Natural killer cell (primary cell): ENCODE data around the gene TCHP. TPM values are rescaled to one million over a fixed set of nuclear protein-coding genes. Genes with fewer than 3 reads are reported as not detected.
A peak's percentile ranks its signal among the peaks of the same experiment; 100 is the strongest.

Experiments used
- ATAC-seq, 3 donors: fragments of 150-1000 bp in 2 of 3; fragments of 200-7000 bp in 1 of 3; cut with Tn5 transposase; 1 replicate in 1 of 3; 2 replicates in 2 of 3; pipeline ENCODE4 v1.10.0; 2021; ENCODE audit warnings: mild to moderate bottlenecking in 2 of 3, moderate library complexity in 2 of 3
- DNase-seq, 2 donors: peaks; one replicate each; pipeline versions ENCODE4 v3.0.0 to v3.0.0-alpha.2; 2013 to 2021; ENCODE audit warnings: mixed read lengths in 1 of 2
- H3K27ac ChIP-seq: one replicate; pipeline ENCODE4 v1.5.1; 2013; ENCODE audit warnings: mild to moderate bottlenecking, low read length
- H3K27me3 ChIP-seq: one replicate; pipeline ENCODE4 v1.6.1; 2013; ENCODE audit warnings: low read length; ENCODE audit not compliant: control insufficient read depth, insufficient read depth
- H3K36me3 ChIP-seq: one replicate; pipeline ENCODE4 v1.6.1; 2013; ENCODE audit warnings: low read length; ENCODE audit not compliant: control insufficient read depth, insufficient read depth
- H3K4me1 ChIP-seq: one replicate; pipeline ENCODE4 v1.6.1; 2013; ENCODE audit warnings: low read length; ENCODE audit not compliant: control insufficient read depth, insufficient read depth
- H3K4me3 ChIP-seq: one replicate; pipeline ENCODE4 v1.5.1; 2013; ENCODE audit warnings: low read length
- H3K9me3 ChIP-seq: one replicate; pipeline ENCODE4 v1.6.1; 2013; ENCODE audit warnings: low read length; ENCODE audit not compliant: control insufficient read depth, insufficient read depth
- H3K27ac Mint-ChIP-seq, 2 donors: one replicate each; pipeline ENCODE4 v1.8.0; 2022; ENCODE audit warnings: mild to moderate bottlenecking in 2 of 2, mixed read lengths in 2 of 2, moderate library complexity in 1 of 2
- H3K27me3 Mint-ChIP-seq, 2 donors: one replicate each; pipeline ENCODE4 v1.8.0; 2022; ENCODE audit warnings: low read depth in 2 of 2, mixed read lengths in 2 of 2
- H3K36me3 Mint-ChIP-seq: one replicate; pipeline ENCODE4 v1.8.0; 2022; ENCODE audit warnings: mixed read lengths
- H3K4me1 Mint-ChIP-seq, 2 donors: one replicate each; pipeline ENCODE4 v1.8.0; 2022; ENCODE audit warnings: mixed read lengths in 2 of 2
- H3K4me3 Mint-ChIP-seq: one replicate; pipeline ENCODE4 v1.8.0; 2022; ENCODE audit warnings: mild to moderate bottlenecking, moderate library complexity, mixed read lengths
- H3K9me3 Mint-ChIP-seq, 2 donors: one replicate each; pipeline ENCODE4 v1.8.0; 2022; ENCODE audit warnings: mixed read lengths in 2 of 2
- CTCF ChIP-seq: fragments of 200-600 bp; IDR thresholded peaks from one replicate; pipeline ENCODE4 v1.8.0; 2022; ENCODE audit warnings: antibody characterized with exemption
- WGBS: methylation state at CpG from one replicate; pipeline ENCODE4 v1.1.7; 2013; ENCODE audit warnings: missing lambda C conversion rate; ENCODE audit not compliant: insufficient coverage; 5-methylcytosine and 5-hydroxymethylcytosine counted together
- intact Hi-C: fragments of 100-400 bp; cut with micrococcal nuclease; formaldehyde crosslinking; loops from one replicate; pipeline ENCODE4 v1.14.2; 2022
- total RNA-seq, 4 donors: library from RNA; stranded (reverse); fragments of 120-200 nt in 1 of 4; gene quantifications; one replicate each; pipeline versions ENCODE4 v1.2.3 to v1.2.4, GENCODE V29; 2013 to 2022

The TCHP gene
- total RNA-seq, 3 donors from 2014 or later (not counting 1 experiment from before 2014, with no cell fraction given): 33.7 to 42.5 (median 38.7) TPM

GRCh38 chr12:109930028-109930800 lies 30.1 kb downstream of the TCHP start:
- 92% methylated on average over 16 of the region's 16 CpGs for WGBS
- Histone ChIP-seq H3K36me3 (peaks cover 46% of the 10 kb centered on the region), H3K27me3 (no peaks in the 10 kb centered on the region), H3K4me3 (no peak overlapping the region), H3K9me3 (no peaks in the 10 kb centered on the region), H3K27ac (no peak overlapping the region), H3K4me1 (no peaks in the 10 kb centered on the region)
- DNase-seq (no peak), ATAC-seq (no peak)
- Mint-ChIP-seq H3K4me1 (no peaks in the 10 kb centered on the region), H3K27ac (peak overlapping the region in 1 of 2 donors; percentile 51), H3K27me3 (no peaks in the 10 kb centered on the region), H3K36me3 (peaks cover 23% of the 10 kb centered on the region), H3K4me3 (no peak overlapping the region), H3K9me3 (no peaks in the 10 kb centered on the region)
- no peak for TF ChIP-seq CTCF
- intact Hi-C loops: no loop called here

GRCh38 chr12:109931143-109931542 lies 31.1 kb downstream of the TCHP start:
- no peaks in the 10 kb centered on the region for H3K9me3 ChIP-seq
- no peak overlapping the region for H3K4me3 ChIP-seq
- Mint-ChIP-seq H3K4me1 (no peaks in the 10 kb centered on the region), H3K27me3 (no peaks in the 10 kb centered on the region), H3K36me3 (peaks cover 28% of the 10 kb centered on the region), H3K4me3 (no peak overlapping the region), H3K9me3 (no peaks in the 10 kb centered on the region), H3K27ac (no peak overlapping the region)
- intact Hi-C loops: no loop called here
- no peak for TF ChIP-seq CTCF
- H3K27ac ChIP-seq: no peak overlapping the region
- H3K4me1 ChIP-seq: no peaks in the 10 kb centered on the region
- ATAC-seq (no peak), DNase-seq (no peak)
- H3K36me3 ChIP-seq: peaks cover 51% of the 10 kb centered on the region
- 96% methylated on average over 5 of the region's 5 CpGs for WGBS
- H3K27me3 ChIP-seq: no peaks in the 10 kb centered on the region

GRCh38 chr12:109932878-109933503 lies 32.9 kb downstream of the TCHP start:
- no peaks in the 10 kb centered on the region for H3K27me3 Mint-ChIP-seq
- intact Hi-C loops: no loop called here
- no peaks in the 10 kb centered on the region for H3K4me1 Mint-ChIP-seq
- Histone ChIP-seq H3K27me3 (no peaks in the 10 kb centered on the region), H3K9me3 (no peaks in the 10 kb centered on the region), H3K27ac (no peak overlapping the region), H3K4me1 (no peaks in the 10 kb centered on the region), H3K4me3 (no peak overlapping the region), H3K36me3 (peaks cover 64% of the 10 kb centered on the region)
- no peak overlapping the region for H3K27ac Mint-ChIP-seq
- ATAC-seq (no peak), DNase-seq (no peak)
- no peaks in the 10 kb centered on the region for H3K9me3 Mint-ChIP-seq
- H3K36me3 Mint-ChIP-seq: peaks cover 31% of the 10 kb centered on the region
- WGBS: 97% methylated on average over 14 of the region's 14 CpGs
- H3K4me3 Mint-ChIP-seq: no peak overlapping the region
- no peak for TF ChIP-seq CTCF
